ENCODE results near the gene TPSD1.
"Not testable (repeated sequence)": the region's sequence is repeated elsewhere in the genome, so short reads cannot be mapped to it uniquely, and the experiment has no call there.

DNA sequence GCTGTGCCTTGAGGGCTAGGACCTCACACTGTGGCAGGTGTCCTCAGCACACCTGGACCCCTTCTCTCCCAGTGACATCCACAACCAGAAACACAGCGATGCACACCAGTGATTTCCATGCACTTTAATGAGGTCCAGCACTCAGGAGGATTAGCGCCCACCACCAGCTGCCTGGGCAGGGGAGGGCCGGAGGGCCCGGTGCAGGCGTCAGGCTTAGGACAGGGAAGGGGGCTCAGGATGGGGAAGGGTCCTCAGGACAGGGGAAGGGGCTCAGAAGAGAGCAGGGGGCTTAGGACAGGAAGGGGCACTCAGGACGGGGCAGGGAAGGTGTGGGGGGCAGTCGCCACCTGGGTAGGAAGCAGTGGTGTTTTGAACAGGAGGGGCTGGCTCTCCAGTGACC is 27.6 kb upstream of the TPSD1 start:
- not testable (repeated sequence) for TF ChIP-seq CTCF (IDR thresholded peaks at IDR 0.05; ENCODE audit: poor library complexity); EZH2phosphoT487 (IDR thresholded peaks at IDR 0.05; ENCODE audit: low read depth, severe bottlenecking, unreplicated experiment)
